Gastroesophageal sphincter (tissue), 4 donors: ENCODE measurements around the gene SERINC2. TPM values are rescaled to one million over a fixed set of nuclear protein-coding genes. Genes with fewer than 3 reads are reported as not detected.

Experiments
- ATAC-seq: fragments of 150-250 bp; one replicate; pipeline ENCODE4 v1.9.1; 2016; ENCODE audit warnings: mild to moderate bottlenecking, moderate library complexity
- H3K27ac ChIP-seq, 4 donors: fragments of 200-600 bp; sonication (generic) in 3 of 4; 1 replicate in 3 of 4; 2 replicates in 1 of 4; pipeline ENCODE4 v1.5.1; 2016 to 2019
- H3K27me3 ChIP-seq: fragments of 200-600 bp; sonication (generic); one replicate; pipeline ENCODE4 v1.5.1; 2019
- H3K36me3 ChIP-seq, 2 donors: fragments of 200-600 bp; sonication (generic); one replicate each; pipeline ENCODE4 v1.5.1; 2019; ENCODE audit warnings: control low read depth in 1 of 2
- H3K4me1 ChIP-seq, 3 donors: fragments of 200-600 bp; sonication (generic); 1 replicate in 2 of 3; 2 replicates in 1 of 3; pipeline ENCODE4 v1.5.1; 2016 to 2019; ENCODE audit warnings: control low read depth in 2 of 3
- H3K4me3 ChIP-seq, 2 donors: fragments of 200-600 bp; sonication (generic); one replicate each; pipeline ENCODE4 v1.5.1; 2019; ENCODE audit warnings: mild to moderate bottlenecking in 1 of 2, moderate library complexity in 1 of 2
- H3K9me3 ChIP-seq, 3 donors: fragments of 200-600 bp; sonication (generic); one replicate each; pipeline ENCODE4 v1.5.1; 2017 to 2019; ENCODE audit warnings: control low read depth in 2 of 3
- EP300 ChIP-seq: sonication (generic); formaldehyde crosslinking; IDR thresholded peaks from one replicate; pipeline ENCODE4 v1.6.1; 2017; ENCODE audit warnings: antibody characterized with exemption, mild to moderate bottlenecking
- POLR2A ChIP-seq, 2 donors: fragments of 450-650 bp; IDR thresholded peaks; one replicate each; pipeline ENCODE4 v1.6.1; 2017; ENCODE audit warnings: antibody characterized with exemption in 2 of 2, mild to moderate bottlenecking in 2 of 2, moderate library complexity in 1 of 2
- POLR2AphosphoS5 ChIP-seq: sonication (generic); formaldehyde crosslinking; IDR thresholded peaks from one replicate; pipeline ENCODE4 v1.6.1; 2017; ENCODE audit warnings: antibody characterized with exemption
- WGBS, 2 donors: methylation state at CpG; one replicate each; pipeline ENCODE4 v1.1.5; 2018; ENCODE audit warnings: low coverage in 1 of 2; 5-methylcytosine and 5-hydroxymethylcytosine counted together
- total RNA-seq, 4 donors: library from RNA; depleted of rRNA; stranded (reverse); fragments of >200 nt; gene quantifications; one replicate each; pipeline ENCODE4 v1.1.0, GENCODE V29; 2016
- TF ChIP-seq, protein P1 (sequence below), 4 experiments: fragments of 200-600 bp in 2 of 4; fragments of 450-650 bp in 2 of 4; sonication (generic) in 1 of 4; IDR thresholded peaks; one replicate each; pipeline ENCODE4 v1.5.1; 2017 to 2019; ENCODE audit warnings: antibody characterized with exemption in 4 of 4, mild to moderate bottlenecking in 2 of 4, moderate library complexity in 2 of 4

The SERINC2 gene
- total RNA-seq, 4 donors from 2014 or later, result 2.5 to 8.7 (median 4.1) TPM

GRCh38 chr1:31407029-31407626 is 5.9 kb upstream of the SERINC2 start:
- ATAC-seq, result no peak
- Histone ChIP-seq H3K27me3 (peaks cover 26% of the 10 kb centered on the region), H3K4me3 (no peak overlapping the region), H3K36me3 (no peaks in the 10 kb centered on the region), H3K9me3 (no peaks in the 10 kb centered on the region), H3K4me1 (no peaks in the 10 kb centered on the region), H3K27ac (no peak overlapping the region)
- TF ChIP-seq POLR2AphosphoS5 (no peak), EP300 (no peak)
- TF ChIP-seq, protein P1, sequence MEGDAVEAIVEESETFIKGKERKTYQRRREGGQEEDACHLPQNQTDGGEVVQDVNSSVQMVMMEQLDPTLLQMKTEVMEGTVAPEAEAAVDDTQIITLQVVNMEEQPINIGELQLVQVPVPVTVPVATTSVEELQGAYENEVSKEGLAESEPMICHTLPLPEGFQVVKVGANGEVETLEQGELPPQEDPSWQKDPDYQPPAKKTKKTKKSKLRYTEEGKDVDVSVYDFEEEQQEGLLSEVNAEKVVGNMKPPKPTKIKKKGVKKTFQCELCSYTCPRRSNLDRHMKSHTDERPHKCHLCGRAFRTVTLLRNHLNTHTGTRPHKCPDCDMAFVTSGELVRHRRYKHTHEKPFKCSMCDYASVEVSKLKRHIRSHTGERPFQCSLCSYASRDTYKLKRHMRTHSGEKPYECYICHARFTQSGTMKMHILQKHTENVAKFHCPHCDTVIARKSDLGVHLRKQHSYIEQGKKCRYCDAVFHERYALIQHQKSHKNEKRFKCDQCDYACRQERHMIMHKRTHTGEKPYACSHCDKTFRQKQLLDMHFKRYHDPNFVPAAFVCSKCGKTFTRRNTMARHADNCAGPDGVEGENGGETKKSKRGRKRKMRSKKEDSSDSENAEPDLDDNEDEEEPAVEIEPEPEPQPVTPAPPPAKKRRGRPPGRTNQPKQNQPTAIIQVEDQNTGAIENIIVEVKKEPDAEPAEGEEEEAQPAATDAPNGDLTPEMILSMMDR (IDR thresholded peaks at IDR 0.05), result no peak
- WGBS, 2 donors, result 81 to 83% methylated on average over 3 to 7 of the region's 18 CpGs

- Histone ChIP-seq H3K27ac (no peak overlapping the region), H3K4me3 (no peak overlapping the region), H3K36me3 (no peaks in the 10 kb centered on the region), H3K9me3 (no peaks in the 10 kb centered on the region), H3K27me3 (peaks cover 23% of the 10 kb centered on the region), H3K4me1 (peaks cover 0 to 15% (median 8%) of the 10 kb centered on the region in 3 donors)
- no peak for TF ChIP-seq POLR2AphosphoS5
- TF ChIP-seq, protein P1 (IDR thresholded peaks at IDR 0.05), result no peak
- TF ChIP-seq EP300, result no peak
- TF ChIP-seq POLR2A (IDR thresholded peaks at IDR 0.05), result no peak
- no peak for ATAC-seq
- WGBS, 2 donors, result 60% methylated on average over 2 of the region's 5 CpGs; no CpG with 5 or more reads in 1 of the 2 donors
Measured at GRCh38 chr1:31408788-31409318, 4.2 kb upstream of the SERINC2 start.

DNA sequence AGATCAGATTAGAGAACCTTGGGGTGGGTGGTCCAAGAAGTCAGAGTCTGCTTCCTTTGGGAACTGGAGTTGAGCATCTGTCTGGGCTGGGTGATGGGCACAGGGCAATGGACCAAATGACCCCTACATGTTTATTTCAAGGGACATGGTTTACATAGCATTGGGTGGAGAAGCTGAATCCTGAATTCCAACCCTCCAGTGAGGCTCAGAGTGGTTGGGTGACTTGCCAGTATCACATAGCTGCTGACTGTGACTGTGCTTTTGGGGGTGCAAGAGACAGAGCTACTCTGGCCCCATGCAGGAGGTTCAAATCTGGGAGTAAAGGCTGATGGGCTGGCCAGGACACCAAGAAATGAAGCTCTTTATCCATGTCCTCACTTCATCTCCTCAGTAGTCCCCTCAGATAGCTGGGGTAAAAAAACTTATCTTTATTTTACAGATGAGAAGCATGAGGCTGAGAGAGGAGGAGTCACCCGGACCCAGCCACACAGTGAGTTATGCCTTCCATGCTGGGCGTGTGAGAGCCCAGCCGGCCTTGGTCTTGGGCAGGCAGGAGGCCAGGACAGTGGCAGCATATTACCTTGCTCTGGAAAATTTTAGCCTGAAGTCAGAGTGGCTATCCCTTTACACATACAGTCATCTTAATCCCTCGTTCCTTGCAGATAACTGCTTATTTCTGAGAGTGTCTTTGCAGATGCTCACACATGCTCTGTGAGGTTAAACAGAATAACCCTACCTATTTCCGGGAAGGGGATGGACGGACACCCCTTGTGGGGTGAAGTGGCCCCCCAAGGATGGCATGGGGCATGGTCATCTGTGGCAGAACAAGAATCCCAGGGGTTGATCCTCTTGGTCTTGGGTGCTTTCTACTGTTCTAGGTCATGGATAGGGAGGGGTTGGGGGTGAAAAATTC is 2.8 kb upstream of the SERINC2 start:
- no peak for TF ChIP-seq EP300
- TF ChIP-seq, protein P1 (IDR thresholded peaks at IDR 0.05), result no peak
- no peak for TF ChIP-seq POLR2AphosphoS5
- TF ChIP-seq POLR2A (IDR thresholded peaks at IDR 0.05), result no peak
- Histone ChIP-seq H3K4me1 (peaks cover 0 to 19% (median 10%) of the 10 kb centered on the region in 3 donors), H3K4me3 (no peak overlapping the region), H3K36me3 (no peaks in the 10 kb centered on the region), H3K9me3 (no peaks in the 10 kb centered on the region), H3K27me3 (peaks cover 21% of the 10 kb centered on the region), H3K27ac (no peak overlapping the region)
- WGBS, 2 donors, result 43% methylated on average over 6 of the region's 6 CpGs; no CpG with 5 or more reads in 1 of the 2 donors
- no peak for ATAC-seq

DNA sequence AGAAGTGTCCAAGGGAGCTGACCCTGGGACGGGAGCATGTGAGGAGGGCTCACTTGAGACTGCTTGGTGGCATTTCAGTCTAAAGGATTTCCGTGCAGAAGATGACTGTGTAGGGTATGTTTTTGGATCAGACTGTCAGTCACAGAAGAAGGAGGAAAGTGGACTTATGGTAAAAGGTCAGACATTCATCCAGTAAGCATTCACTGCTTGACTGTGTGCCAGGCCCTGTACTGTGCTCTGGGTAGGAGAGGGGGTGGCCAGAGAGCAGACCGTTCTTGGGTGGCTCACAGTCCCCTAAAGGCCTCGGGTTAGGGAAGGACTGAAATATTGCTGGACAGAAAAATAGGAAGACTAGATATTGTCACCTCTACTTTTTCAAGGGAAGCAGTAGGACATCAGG is 2.1 kb upstream of the SERINC2 start:
- Histone ChIP-seq H3K27ac (no peak overlapping the region), H3K27me3 (peaks cover 21% of the 10 kb centered on the region), H3K36me3 (no peaks in the 10 kb centered on the region), H3K9me3 (no peaks in the 10 kb centered on the region), H3K4me3 (no peak overlapping the region), H3K4me1 (peaks cover 0 to 19% (median 10%) of the 10 kb centered on the region in 3 donors)
- 63 to 88% methylated on average over 3 of the region's 4 CpGs for WGBS, 2 donors
- no peak for ATAC-seq
- no peak for TF ChIP-seq POLR2AphosphoS5
- no peak for TF ChIP-seq POLR2A (IDR thresholded peaks at IDR 0.05)
- no peak for TF ChIP-seq EP300
- TF ChIP-seq, protein P1 (IDR thresholded peaks at IDR 0.05), result no peak
